ENCODE results near the gene VSTM2L.

VSTM2L gene

DNA sequence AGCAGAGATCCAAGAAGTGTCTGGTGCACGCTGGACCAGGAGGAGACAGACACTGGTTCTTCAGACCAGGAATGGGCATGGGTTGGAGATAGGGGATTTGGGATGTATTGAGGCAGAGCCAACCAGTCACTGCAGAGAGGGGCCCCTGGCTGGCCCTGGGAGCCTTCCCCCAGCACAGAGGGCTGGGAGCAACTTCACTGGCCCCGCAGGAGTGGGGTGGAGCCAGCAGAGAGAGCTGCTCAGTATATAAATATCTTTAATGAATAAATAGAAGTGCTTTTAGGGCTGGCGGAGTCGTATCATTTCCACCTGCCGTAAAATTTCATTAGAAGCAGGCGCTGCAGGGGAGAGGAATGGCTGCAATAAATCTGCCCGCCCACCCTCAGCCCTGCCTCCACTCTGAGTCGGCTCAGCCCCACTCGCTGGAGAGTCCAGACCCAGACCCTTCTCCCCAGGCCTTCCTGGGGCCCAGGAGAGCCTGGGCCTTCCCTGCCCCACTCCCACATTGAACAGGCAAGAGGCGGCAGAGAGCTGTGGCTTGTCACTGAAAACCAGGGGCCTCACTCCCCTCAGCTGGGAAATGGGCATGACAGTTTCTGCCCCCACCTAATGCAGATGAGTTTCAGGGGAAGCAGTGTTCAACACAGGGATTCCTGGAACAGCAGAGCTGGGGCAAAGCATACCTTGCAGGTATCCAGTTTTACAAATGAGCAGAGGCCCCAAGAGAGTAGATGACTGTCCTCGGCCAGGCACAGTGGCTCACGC is 23.9 kb upstream of the VSTM2L start:
- no peak for DNase-seq (ENCODE audit: low read depth in 2 of 2)

DNA sequence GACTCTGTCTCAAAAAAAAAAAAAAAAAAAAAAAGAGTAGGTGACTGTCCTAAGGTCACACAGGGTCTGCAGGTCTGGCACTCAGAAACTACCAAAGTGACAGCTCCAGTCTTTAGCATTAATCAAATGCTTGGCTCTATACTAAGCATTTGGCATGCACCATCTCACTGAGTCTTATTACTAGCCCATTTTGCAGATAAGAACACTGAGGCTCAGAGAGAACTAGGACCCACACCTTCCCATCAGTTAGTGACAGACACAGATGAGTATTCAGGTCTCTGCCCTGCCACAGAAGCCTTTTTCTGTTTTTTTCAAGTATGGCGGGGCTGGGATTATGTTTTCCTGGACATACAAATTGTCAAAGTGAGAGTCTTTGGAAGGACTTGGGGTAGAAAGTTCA is 23.1 kb upstream of the VSTM2L start:
- no peak for DNase-seq (ENCODE audit: low read depth in 2 of 2)

DNA sequence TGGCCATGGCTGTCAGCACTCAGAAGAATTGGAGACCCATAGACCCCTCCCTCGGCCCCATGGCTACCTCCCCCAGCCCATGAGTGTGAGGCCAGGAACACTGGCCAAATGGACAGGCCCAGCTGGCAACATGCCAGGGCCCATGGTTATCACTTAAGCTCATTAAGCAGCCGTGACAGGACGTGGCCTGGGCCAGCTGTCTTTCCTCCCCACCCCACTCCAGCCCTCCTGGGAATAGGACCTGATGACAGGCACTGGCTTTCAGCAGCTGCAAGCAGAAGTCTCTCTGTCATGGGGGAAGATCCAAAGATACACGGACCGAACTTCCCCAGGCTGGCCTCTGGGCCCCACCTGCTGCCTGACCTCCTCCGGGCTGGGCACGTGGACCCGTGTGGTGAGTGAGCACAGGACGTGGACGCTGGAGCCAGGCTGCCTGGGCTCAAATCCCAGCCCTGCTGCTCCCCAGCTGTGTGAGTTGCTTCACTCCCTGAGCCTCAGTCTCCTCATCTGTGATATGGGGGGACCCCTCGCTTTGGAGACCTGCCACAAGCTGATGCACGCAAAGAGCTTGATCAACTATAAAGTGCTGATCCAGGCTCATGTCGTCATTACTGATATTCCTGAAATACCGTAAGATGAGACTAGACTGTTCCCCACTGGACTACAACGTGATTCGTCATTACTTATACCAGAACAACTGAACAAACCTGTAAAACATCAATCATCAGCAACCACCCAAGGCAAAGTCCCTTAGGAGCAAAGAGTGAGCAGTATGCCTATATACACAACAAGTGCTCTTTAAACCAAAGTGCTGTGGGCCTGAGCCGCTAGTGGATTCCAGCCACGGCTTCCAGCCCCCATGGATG is 22.0 kb upstream of the VSTM2L start:
- no peak for DNase-seq (ENCODE audit: low read depth in 2 of 2)

DNA sequence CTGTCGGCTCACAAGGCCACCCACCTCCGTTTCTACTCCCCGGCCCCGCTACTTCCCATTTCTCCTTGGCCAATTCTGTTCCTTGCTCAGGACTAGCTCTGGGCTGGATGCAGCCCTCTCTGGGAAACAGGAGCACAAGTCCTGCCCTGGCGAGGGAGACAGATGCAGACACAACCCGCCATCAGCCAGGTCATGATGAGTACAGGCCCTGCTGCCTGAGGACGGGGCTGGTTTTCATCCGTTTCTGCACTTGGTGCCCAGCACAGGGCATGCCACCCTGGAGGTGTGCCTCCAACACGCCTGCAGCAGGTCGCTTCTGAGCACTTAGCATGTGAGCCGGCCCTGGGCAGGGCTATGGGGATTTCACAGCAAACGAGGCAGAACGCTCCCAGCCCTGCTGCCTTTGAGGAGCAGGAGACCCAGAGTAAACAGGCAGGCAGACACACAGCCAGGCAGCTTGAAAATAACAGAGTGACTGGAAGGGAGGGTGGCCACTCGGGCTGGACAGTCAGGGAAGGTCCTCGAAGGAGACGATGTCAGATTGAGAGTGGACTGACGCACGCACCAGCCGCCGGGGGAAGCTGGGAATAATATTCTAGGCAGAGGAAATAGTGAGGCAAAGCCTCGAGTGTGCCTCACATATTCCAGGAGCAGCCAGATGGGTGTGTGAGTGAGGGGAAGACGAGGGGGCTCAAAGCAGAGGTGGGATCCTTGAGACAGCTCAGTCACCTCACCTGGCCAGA is 21.2 kb upstream of the VSTM2L start:
- no peak for DNase-seq (ENCODE audit: low read depth in 2 of 2)

DNA sequence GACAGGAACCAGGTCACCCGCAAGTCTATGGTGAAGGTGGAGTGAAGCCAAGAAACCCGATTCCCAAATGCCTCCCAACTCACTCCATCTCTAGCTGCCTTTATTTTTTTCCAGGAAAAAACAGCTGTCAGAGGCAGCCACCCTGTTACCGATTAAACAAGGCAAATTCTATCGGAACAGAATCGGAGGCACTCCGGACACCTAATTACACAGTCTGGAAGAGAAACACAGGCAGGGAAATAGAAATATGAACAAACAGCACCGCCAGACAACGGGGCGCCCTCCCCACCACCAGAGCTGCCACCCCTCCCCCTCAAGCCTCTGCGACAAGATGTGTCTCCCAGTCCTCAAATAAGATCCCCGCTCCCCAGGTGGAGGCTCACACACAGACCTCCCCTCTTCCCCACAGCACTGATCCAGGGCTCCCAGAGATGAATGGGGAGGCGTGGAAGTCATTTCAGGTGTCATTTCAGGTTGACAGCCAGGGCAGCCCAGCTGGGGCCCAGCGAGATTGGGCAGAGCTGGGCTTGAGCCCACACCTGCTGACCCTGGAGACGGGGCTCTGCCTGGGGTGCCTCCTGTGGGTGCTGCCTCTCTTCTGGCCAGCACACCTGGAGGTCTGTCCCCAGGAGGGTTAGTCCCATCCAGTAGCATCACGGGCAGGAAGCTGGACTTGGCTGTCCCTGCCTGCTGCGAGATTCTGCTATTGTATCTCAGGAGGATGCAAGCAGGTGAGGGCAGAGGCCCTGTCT is 19.8 kb upstream of the VSTM2L start:
- no peak for DNase-seq (ENCODE audit: low read depth in 2 of 2)

DNA sequence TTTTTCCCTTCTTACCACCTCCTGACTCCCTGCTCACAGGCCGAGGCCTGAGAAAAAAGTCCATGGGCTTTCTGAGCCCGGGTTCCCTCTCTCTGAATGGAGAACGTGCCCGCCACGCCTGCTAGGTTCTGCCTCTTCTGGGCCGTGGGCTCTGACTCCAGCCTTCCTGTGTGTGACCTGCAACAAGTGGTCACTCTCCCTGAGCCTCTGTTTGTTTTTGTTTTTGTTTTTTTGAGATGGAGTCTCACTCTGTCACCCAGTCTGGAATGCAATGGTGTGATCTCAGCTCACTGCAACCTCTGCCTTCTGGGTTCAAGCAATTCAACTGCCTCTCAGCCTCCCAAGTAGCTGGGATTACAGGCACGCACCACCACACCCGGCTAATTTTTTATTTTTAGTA is 17.9 kb upstream of the VSTM2L start:
- DNase-seq (ENCODE audit: low read depth in 2 of 2) = no peak

DNA sequence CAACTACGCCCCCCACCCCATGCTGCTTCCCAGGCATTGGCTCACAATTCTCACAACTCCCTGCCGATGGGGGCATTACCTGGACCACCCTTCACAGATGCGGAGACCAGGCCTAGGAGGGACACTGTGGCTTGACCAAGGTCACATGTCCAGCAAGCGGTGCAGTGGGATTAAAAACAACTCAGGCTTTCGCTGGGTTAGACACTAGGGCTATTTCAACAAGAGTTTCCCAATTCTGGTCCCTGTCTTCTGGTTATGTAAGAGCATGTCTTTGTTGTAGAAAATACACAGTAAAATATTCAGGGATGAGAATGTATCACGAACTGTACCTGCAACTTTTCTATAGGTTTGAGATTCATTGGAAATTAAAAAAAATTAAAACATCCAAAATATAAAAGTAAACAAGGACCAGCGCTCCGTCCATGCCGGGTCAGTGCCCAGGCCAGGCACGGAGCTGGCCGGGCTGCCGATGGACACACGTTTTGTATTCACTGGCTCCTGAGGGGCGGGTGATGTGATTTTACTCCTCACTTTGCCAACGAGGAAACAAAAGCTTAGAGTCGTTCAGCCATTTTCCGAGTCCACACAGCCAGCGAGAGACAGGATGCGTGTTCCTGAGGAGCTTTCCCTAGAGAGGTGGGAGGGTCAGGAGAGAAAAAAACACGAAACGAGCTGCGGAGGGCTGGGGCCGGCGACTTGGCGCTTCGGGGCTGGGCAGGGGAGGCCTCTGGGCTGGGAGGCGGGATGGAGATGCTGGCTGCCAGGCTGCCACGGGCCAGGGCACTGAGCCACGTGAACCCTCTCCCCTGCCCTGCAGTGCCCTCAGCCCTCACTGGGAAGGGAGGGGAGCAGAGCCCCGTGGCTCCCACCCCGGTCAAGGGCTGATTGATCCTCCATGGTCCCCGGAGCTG is 17.1 kb upstream of the VSTM2L start:
- no peak for DNase-seq (ENCODE audit: low read depth in 2 of 2)

DNA sequence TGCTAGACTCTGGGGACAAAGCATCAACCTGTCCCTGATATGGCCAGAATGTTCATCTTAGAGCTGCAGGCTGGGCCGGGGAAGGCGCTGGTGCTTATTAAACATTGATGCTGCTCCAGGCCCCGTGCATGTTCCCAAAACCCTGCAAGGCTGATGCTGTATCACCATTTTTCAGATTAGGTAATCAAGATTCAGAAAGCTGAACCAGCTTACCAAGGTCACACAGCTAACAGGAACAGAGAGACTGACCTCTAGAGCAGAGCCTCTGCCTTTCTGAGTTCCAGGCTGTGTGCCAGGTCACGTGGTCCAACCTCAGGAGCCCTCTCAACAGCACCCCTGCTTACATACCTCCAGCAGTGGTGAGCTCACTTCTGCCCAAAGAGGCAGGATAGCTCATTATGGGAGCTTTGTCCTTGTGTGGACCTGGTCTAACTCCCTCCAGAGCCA is 16.1 kb upstream of the VSTM2L start:
- no peak for DNase-seq (ENCODE audit: low read depth in 2 of 2)

DNA sequence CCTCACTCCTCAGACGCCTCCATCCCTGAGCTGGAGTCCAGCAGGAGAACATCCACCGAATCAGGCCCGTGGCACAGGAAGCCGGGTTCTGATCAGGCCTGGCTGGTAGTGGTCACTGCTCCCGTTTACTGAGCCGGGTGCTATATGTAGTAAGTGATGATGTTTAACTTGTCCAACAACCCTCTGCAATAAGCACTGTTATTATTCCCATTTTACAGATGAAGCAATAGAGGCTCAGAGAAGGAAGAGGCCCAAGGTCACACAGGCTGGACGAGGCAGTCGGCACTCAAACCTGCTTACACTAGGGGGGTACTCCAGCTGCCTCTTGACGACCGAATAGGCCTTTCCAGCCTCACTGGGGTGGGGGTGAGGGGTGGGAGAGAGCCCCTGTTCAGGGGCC is 14.3 kb upstream of the VSTM2L start:
- DNase-seq (ENCODE audit: low read depth in 2 of 2) = no peak

DNA sequence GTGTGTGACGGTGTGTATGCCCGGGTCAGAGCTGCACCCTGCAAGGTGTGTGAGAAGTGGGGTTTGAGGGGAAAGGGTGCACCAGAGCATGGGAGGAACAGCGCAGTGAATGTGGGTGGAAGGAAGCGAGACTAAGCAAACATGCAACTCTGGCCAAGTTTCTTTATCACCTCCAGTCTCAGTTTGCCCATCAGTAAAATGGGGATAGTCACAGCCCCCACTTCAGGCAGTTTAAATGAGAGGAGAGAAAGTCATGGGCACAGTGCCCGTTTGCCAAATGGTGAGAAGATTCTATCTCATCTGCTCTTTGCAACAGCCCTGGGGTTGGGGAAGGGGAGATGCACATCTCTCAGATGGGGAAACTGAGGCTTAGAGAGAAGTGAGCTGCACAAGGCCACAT is 12.8 kb upstream of the VSTM2L start:
- no peak for DNase-seq (ENCODE audit: low read depth in 2 of 2)

DNA sequence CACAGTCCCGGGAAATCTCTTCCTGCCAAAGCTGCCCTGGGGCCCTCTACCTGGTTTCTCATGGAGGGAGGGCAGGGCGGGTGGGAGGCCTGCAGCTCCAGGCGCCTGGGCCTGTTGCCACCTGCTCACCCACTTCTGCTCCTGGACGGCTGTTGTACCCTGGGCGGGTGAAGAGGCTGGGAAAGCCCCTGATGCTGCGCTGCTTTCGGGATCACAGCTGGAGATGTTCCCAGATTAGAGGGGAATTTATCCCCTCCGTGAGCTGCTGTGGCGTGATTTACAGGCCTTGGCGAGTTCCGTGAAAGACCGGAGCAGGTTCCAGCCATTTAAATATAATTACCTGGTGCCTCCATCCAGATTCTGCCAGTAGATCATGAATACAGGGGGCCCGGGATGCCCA is 12.3 kb upstream of the VSTM2L start:
- DNase-seq (ENCODE audit: low read depth in 2 of 2) = no peak

DNA sequence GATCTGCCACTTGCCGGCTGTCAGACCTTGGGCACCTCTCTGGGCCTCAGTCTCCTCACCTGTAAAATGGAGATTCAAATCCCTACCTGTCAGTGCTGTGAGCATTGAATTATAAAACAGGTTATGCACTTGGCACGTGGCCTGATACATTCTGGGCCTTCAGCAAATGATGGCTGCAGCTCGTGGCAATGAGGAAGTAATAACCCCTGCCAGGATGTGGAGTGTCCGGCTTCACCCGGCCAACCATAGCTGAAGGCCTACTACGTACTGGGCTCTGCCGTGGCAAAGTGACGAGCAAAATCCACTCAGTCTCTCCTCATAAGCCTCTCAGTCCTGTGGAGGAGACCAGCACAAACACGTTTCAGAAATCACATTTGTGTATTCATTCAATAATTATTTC is 10.9 kb upstream of the VSTM2L start:
- no peak for DNase-seq (ENCODE audit: low read depth in 2 of 2)

DNA sequence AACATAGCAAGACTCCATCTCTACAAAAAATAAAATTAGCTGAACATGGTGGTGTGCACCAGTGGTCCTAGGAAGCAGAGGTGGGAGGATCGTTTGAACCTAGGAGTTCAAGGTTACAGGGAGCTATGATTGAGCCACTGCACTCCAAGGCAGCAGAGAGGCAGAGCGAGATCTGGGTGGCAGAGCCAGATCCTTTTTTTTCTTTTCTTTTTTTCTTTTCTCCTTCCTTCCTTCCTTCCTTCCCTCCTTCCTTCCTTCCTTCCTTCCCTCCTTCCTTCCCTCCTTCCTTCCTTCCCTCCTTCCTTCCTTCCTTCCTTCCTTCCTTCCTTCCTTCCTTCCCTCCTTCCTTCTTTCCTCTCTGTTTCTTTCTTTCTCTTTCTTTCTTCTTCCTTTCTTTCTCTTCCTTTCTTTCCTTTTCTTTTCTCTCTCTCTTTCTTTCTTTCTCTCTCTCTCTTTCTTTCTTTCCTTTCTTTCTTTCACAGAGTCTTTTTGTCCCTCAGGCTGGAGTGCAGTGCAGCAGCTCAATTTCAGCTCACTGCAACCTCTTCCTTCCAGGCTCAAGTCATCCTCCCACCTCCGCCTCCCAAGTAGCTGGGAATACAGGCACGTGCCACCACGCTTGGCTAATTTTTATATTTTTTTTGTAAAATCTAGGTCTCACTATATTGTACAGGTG is 9.2 kb upstream of the VSTM2L start:
- DNase-seq (ENCODE audit: low read depth in 2 of 2) = no peak

DNA sequence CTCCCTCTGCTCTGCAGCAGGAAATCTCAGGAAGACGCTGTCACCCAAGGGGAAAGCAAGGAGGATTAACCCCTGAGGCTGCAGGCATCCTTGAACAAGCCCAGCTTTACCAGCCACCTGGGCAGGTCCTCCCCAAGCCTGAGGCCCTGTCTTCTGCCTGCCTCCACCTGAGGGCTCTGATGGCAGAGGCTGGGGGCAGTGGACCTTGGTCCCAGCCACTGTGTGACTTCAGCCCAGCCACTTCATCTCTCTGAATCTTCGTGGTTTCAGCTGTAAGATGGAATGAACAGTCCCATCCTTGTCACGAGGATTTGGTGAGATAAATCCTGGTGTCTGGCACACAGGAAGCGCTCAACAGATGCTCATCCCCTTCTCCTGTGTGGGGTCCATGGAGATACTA is 8.5 kb upstream of the VSTM2L start:
- no peak for DNase-seq (ENCODE audit: low read depth in 2 of 2)

DNA sequence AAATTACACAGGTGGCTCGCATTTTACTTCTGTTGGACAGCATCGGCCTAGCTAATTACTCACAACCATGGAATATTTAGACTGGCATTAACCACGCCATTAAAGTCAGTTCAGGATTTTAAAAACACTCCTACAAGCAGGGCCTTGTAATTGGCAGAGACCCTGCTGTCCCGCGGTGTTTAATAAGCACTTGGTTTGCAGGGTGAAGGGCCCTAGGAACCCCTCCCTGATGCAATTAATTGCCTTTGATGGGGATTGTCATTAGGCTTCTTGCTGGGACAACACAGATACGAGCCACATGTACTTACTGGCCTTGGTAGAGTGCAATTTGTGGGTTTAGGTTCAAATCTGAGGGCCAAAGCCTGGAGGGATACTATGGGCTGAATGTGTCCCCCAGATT is 7.8 kb upstream of the VSTM2L start:
- no peak for DNase-seq (ENCODE audit: low read depth in 2 of 2)

DNA sequence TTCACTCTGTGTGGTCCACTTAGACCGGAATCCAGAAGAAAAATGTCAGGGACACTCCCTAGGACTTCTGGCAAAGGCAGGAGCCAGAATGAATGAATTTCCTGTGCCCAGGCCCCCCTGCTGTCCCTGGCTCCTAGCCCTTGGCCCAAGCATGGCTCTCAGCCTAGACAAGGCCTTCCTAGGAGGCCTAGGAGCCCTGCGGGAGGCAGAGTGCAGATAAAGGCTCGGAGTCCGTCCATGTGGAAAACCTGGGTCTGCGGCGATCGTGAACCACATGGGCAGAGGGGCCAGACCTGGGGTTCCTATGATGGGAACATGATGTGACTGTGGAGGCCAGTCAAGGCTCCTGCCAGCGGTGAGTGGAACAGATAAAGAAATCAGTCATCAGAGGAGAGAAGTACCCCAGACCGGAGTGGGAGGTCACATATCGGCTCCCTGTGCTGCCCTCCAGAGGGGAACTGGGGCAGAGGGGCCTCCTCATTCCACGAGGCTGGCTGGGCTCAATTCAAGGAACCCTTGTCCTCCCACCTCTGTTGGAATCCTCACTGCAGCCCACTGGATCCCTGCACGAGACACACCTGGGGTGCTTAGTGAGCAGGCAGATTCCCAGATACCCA is 5.9 kb upstream of the VSTM2L start:
- no peak for DNase-seq (ENCODE audit: low read depth in 2 of 2)

DNA sequence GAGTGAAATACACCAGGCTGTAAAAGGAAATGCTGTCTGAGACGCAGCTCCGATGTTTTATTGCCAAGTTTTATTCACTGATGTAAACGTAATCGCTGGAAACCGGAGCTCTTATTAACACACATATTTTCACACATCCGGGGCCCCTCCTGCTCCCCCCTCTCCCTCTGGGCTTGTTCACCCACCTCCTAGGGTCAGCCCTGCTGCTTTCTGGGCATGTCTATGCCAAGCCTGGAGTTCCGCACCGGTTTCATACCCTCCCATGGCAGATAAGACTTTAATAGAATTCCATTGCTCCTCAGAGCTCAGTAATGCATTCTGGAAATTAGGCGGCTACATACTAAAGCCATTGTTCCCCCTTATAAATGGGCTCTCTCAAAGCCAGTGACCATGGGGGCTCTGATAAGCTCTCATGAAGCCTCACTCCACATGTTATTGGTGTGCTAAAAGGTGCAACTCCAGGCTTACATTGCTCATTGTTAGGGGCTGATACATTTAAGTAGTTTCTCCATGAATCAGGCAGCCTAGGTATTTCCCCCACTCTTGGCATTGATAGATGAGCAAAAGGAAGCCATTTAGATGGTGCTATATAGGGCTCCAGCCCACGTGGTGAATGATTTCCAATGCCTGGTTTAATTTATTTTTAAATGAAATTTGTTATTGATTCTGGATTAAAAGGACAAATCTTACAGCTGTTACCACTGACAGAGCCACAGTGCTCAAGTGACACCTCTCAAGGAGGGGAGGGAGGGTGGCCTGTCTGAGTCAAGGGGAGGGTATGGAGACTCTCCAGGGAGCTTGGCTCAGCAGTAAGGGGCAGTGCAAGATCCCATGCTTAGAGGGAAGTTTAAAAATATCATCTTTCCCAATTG is 4.5 kb upstream of the VSTM2L start:
- no peak for DNase-seq (ENCODE audit: low read depth in 2 of 2)

All from stimulated activated CD4-positive, alpha-beta T cell treated with anti-CD3 and anti-CD28 coated beads, Interleukin-4, amount 100 ng/mL, for 48 hours (primary cell).